AG20443 (cell line): ENCODE measurements around the gene SPA17.
A peak's percentile ranks its signal among the peaks of the same experiment; 100 is the strongest.

Source experiments
- DNase-seq: peaks from one replicate; pipeline ENCODE4 v3.0.0; 2012; ENCODE audit warnings: low spot score, mixed read lengths

Gene SPA17

DNA sequence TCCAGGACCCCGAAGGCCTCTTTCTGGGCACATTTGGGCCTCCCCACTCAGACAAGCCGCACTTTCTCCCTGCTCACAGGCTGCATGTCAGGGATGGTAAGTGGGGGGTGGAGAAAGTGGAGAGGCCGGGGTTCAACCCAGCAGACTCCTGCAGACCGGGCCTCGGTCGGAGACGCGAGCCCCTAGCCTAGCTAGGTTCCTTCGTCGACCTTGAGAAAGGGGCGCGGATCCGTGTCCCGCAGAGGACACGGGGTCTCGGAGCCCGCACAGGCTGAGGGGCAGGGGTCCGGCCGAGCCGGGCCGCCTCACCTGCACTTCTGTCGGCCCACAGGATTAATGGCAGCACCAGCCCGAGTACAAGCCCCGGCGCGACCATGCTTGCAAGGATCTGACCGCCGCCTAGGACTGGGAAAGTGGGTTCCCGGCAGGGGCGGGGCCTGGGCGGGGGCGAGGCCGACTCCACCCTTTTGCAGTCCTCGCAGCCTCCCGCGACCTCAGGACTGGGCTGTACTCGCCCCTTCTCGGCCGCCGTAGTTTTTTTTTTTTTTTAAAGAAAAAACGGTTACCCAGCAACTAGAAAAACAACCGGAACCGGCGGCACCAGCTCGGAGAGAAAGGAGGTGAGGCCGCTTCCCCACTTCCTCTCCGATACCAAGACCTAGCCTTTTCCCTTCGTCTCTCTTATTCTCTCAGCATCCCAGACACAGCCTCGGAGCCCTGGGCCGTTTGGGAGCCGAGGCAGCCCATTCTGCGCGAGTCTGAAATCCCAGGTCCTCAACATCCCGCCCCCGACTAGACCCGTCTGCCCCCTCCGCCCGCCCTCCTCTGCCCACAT lies at the start of gene SPA17, which contains the start of gene SIAE:
Gene SPA17, plus strand, starts transcription at position 572 of the 835 bp plus-strand sequence. CDS start 1,361 bp downstream, outside the sequence.
Gene SIAE, minus strand, starts transcription at position 407 of the 835 bp plus-strand sequence. Its CDS starts 31 bp downstream, at position 376.
- peak; percentile 99 for DNase-seq

DNA sequence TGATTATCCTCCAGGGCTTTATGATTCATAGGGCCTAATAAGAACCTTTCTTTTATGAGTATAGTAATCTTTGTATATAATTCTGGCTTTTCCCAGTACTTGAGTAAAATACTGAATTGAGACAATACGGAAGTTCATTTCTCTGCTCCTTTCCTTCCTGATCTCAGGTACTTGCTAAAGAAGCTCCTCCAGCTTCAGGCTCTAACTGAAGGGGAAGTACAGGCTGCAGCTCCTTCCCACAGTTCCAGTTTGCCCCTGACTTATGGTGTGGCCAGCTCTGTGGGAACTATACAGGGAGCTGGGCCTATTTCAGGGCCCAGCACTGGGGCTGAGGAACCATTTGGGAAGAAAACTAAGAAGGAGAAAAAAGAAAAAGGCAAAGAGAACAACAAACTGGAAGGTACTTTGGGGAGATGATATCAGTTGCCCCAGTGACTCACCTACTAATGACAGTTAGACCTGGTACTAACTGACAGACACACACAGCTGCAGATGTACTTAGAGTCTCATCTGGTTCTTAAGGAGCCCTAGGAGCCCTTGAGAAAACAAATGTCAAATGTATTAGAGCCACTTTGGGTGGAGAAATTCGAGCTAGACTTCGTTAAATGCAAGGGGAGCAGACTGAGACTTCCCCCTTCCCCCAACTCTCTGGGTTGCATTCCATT lies 48.1 kb upstream of the SPA17 start:
- DNase-seq = no peak

DNA sequence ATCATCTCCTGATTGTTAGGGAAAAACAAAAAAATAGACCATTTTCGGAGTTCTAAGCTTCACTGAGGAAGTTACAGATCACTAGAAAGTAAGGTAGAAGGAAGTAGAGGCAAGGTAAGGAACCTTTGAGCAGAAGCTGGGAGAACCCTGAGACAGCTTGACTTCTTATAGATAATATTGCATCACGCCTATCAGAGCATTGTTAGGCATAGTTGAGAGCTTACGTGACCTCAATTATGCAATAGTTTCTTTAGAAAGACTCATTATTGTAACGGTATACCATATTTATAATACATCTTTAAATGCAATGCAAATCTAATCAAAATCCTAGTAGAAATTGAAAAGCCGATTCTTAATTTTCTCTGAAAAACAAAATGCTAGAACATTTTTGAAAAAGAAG lies 46.2 kb upstream of the SPA17 start:
- no peak for DNase-seq

DNA sequence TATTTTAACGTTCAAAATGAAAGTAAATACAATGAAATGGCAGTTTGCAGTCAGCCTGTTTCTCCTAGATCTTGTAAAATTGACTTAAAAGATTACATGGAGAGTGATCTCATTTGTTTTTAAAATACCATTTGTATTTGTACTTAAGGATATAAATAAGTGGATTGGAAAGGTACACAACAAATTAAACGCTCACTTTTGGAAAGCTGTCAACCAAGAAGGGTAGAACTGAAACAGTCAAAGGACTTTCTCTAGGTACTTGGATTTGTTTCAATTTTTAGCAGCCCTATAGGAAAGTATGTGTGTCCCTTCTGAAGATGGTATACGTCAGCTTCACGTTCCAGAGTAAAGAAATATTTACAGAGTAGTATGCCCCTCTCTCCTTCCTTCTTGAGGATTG lies 43.7 kb upstream of the SPA17 start:
- DNase-seq = no peak

DNA sequence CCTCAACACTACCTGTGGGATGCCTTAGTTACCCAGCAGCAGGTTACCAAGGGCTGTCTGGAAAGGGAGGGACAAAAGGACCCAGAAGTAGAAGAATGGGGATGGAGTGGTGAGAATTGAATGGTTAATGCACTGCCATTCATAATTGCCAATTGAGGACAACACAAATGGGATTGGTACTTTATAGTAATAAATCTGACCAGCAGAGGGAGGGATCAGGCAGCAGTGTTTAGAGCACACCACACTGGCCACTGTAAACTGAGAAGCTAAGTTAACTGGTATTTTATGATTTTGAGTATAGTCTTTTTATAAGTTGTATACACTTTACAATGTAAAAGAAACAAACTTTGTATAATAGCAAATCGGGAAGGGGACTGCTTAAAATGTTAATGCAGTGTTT lies 40.3 kb upstream of the SPA17 start:
- peak; percentile 26 for DNase-seq

DNA sequence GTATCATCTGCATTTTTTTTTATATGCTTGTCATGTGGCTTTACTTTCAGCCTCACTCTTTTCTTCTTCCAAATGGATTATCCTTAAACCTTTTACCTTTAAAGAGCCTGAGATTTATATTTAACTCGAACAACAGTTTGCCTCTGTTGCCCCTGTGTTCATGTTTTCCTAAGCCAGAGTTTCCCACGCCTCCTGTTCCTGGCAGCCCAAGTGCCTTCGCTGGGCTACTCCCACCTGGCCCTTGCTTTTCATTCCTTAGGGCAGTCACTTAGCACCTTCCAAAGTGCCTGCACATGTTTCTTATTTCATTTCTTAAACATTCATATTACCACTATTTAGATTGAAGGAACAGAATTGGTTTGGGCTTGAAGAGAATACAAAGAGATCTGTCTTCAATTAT lies 37.8 kb upstream of the SPA17 start:
- DNase-seq = no peak

DNA sequence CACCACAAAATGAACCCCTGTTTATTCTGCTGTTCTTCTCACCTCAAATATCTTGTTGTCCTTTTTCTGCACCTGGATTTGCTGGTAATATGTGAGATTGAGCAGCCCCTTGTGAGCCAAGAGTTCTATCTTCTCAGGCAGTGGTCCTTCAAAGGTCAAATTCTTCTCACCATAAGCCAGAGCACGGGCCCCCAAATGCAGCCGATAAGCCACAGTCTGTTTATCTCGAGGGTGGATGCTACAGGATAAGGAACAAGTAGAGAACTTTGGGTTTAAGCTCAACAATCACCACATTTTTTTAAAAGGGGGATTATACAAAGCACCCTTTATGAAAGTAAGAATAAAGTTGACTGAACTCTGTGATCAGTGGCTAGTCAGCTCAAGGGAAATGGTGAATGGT lies 35.2 kb upstream of the SPA17 start:
- DNase-seq = no peak

DNA sequence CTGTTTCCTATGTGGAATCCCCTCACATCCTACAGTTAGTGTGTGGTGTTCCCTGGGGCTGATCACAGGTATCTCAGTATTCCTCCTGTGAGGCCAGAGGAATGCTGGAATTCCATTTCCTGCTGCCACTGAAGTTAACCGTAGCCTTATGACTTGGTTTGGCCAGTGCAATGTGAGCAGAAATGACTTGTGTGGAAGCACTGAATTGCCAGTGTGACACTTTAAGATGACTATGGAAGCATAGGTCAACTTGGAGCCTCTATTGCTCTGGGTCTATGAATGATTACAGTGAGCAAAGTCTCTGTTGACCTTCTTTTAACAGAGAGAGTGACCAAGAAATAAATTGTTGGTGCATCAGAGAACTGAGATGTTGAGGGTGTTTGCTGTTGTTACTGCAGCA lies 34.5 kb upstream of the SPA17 start:
- DNase-seq = no peak

DNA sequence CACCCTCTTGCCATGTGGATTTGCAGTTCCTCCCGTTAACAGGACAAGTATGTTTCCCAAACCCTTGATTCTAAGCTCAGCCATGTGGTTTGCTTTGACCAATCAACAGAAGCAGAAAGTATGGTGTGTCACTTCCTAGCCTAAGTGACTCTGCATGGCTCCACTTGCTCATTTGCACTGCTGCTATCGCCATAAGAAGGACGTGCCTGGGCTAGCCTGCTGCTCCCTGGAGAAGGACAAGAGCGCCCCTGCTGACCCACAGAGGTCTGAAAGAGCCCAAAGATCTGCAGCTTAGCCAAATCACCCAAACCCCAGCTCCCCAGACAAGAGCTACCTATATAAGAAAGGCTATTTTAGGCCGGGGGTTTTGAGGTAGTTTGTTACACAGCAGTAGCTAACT lies 33.0 kb upstream of the SPA17 start:
- no peak for DNase-seq

DNA sequence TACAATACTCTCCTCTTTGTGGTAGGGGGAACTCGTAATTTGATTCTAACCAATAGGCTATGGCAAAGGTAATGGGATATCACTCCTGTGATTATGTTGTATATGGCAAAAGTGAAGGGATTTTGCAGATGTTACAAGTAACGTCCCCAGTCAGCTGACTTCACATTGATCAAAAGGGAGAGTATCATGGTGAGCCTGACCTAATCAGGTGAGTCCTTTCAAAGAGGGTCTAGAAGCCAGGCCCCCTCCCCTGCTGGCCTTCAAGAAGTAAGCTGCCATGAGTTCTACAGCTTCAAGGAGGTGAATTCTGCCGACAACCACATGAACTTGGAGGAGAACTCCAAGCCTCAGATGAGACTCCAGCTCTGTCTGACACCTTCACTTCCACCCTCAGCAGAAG lies 31.1 kb upstream of the SPA17 start:
- DNase-seq = no peak

DNA sequence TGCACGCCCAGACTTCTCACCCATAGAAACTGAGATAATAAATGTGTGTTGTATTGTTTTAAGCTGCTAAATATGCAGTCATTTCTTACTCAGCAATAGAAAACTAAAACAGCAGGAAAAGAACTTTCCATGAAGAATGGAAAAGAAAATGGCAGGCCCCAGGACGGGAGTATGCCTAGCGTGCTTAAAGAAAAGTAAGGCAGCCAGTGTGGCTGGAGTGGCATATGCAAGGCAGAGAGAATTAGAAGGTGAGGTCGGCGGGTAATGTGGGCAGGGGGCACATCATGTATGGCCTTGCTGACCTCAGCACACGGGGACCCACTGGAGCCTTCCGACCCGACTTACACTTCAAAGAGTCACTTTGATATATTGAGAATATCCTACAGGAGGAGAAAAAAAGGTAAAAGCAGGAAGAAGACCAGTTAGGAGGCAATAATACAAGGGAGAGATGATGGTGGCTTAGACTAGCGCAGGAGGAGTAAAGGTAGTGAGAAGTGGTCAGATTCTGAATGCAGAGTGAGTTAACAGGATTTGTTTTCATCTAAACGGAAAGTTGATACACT lies 30.6 kb upstream of the SPA17 start:
- no peak for DNase-seq

DNA sequence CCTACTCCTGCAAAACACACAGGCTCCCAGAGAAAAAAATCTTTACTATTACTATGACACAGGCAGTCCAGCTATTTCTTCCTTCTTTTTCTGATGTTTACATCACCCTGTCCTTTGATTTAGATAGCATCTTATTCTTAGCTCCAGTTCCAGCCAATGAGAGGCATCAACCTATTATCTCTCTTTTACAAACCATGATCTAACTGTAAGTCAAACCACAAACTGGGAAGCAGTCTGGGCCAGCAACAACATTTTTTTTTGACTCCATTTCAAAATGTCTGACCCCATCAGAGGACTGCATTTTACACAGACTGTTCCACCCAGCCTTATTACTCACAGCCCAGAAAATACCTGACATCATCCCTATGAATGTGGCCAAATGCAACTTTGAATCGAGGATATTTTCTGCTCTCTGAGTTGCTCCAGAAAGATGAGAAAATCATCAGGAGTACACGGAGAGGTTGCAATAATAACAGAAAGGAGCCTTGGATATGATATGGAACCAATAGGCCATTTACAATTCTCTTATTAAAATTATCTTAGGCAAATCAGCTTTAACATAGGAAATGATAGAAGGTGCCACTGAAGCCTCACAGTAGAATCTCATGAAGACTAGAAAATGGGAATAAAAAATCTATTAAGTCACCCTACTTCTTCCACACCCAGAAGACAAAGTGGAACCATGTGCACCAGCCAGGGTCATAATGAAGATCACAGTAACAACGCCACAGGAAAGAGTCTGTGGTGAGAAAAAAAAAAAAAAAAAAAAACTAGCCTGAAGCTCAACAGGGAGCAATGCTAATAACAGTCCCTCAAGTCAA lies 29.9 kb upstream of the SPA17 start:
- DNase-seq = peak; percentile 79

DNA sequence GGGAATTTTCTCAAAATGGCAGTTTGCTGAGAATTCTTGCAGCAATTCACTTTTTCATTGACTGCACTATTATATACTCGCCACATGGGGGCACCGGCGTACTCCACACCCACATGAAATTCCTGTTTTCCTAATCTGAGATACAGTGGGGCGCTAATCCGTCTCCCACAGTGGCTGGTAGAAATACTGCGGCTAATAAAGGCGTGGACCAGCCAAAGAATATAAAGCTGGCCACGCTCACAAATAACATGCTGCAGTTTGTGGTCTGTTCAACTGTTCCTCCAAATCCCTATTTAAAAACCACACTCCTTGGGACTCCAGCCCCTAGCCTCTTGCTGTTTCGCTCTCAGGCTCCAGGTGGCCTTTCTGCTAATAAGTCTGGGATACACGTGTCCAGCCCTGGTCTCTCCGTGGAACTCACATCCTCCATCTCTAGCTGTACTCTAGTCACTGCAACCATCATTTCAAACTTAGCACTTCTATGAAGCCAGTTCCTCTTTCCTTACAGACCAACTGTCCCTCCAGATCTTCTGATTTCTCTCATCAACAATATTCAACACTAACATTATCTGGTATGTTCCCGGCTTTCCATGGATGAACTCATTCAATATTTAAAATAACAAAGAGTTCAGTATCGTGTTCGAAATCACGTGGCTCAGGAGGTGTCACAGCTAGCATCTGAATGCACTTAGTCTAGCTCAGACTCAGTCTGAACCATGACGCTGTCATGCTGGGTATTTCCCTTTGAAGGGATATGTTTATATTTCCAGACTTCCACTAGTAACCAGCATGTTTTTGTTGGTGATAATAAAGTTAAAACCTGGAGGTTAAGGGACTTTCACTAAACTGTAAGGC lies 29.1 kb upstream of the SPA17 start:
- peak; percentile 76 for DNase-seq

DNA sequence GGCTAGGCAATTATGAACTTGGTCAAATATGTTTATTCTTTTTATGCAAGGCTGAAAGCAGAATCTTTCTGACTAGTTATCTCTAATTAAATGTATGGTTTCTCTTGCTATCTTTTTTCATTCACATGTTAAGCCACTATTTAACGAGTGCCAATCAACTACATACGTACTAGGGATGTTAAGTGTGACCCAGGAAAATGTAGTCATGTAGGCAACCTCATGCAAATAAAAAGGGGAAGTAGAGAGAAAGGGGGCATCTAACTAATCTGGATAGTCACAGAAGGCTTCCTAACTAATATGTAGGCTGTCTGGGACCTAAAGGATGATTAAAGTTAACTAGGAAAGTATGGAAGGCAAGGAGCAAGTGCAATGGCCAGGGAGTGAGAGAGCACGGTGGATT lies 27.6 kb upstream of the SPA17 start:
- DNase-seq = no peak

DNA sequence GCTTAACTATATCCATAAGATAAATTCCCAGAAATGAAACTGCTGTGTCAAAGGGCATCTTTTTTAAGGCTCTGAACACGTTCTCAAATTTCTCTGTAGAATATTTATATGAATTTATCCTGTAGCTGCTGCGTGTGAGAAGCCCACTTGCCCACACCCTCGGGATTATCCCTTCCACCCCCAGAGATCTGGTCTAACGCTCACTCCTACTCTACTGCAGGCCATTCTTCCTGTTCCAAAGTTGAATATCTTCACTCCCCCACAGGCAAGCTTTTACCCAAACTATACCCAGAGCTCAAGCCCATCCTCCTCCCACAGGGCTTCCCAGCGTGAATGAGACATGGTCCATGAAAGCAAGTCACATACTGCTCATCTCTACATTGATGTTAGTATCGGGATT lies 25.1 kb upstream of the SPA17 start:
- DNase-seq = no peak

DNA sequence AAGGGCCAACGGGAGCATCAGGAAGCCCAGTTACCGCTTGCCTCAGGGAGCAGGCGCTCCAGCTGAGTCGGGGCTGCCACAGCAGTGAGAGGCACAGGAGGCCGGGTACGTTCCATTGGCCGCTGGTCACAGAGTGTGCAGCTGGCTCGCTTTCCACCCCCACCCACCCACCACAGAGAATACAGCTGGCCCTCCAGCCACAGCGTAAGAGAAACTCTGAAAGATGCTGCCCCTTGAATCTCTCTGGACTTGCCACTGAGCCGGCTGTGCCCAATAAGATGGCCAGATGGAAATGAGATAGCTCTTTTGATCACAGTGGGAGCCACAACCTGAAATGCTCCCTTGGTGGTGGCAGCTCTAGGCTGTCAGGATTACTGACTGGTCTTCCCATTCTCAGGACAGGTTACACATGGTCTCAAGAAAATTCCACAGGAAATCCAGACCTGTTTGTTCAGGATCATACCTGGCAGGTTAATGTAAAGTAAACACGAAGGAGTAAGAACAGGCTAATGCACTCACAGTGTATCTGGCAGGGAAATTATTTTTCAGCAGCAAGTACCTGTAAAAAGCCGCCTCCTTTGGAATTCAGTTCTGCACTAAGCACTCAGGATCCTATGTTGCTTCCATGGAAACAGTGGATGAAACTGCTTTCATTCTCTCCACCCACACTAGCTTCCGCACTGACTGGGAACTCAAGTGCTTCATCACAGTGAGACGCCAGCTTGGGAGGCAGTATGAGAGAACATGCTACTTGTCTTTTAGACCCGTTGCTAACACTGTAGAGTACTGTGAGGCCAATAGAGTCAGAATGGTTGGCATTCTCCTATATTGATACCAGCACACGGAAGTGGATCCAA lies 16.7 kb upstream of the SPA17 start:
- DNase-seq = no peak

DNA sequence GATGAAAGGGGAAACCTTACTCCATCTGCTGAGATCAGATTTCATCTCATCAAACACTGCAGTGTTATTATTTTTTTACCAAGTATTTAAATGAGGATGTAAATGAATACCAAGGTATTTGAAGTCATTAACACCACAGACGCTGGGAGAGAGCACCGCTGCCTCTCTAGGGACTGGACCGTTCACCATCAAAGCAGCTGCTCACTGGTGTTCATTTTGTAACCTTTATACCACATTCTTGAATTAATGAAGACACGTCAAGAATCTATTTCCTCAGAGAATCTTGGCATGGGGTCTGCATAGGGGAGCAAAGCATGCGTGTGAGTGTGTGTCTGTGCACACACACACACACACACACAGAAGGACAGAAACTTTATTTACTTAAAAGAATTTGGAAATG lies 15.8 kb upstream of the SPA17 start:
- DNase-seq = no peak

DNA sequence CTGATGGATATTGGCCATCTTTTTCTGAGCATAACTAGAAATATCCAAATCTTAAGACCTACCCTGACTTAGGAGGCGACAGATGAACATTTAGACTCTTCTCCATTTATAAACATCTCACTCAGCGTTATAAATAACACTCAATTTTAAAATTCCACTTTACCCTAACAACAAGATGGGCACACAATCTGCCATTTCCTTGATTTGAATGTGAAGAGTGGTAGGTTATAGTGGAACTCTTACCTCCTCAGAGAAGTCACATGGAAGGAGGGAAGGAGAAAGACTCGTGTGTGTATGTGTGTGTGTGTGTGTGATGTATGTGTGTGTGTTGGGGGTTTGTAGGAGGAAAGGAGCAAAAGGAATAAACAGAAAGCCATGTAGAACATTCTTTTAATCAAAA lies 15.2 kb upstream of the SPA17 start:
- DNase-seq = no peak

DNA sequence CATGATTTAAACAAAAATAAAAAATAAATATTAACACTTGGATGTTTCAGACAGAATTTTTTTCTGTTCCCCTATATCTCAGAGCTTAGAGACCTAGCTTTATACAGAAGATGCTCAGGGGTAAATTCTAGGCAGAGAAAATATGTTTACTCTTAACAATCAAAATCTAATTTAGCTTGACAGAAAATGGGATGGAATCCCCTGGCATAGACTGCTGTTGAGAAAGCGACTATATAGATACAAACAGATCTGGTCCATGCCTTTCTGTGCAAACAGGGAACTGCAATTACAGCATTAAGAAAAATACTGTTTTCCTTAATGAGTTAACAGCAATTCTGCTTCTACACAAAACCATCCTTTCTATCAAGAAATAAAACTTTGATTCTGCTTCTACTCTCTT lies 14.7 kb upstream of the SPA17 start:
- no peak for DNase-seq

DNA sequence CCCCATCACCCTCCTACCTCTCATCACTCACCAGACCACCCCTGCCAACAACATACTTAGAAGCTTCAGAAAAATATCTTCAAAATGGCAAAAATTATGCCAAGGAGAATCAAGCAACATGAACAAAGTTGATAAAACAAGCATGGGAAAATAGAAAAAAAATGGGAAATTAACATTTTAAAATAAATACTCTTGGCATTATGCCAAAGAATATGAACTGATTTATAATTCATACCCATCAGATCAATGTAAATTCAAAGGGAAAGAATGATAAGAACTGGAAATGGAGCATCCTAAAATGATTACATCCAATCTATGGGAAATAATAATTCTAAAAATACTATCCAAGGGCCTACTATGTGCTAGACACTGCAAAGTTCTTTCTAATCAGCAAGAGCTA lies 12.2 kb upstream of the SPA17 start:
- DNase-seq = no peak
